GM19099 (cell line): ENCODE results near the gene DHX16.
A peak's percentile ranks its signal among the peaks of the same experiment; 100 is the strongest.

Experiments used
- POLR2A ChIP-seq: IDR thresholded peaks from 3 replicates; pipeline ENCODE4 v1.6.1; 2011; ENCODE audit warnings: low read depth; ENCODE audit not compliant: insufficient read length; ENCODE audit errors: extremely low read depth

The DHX16 gene

DNA sequence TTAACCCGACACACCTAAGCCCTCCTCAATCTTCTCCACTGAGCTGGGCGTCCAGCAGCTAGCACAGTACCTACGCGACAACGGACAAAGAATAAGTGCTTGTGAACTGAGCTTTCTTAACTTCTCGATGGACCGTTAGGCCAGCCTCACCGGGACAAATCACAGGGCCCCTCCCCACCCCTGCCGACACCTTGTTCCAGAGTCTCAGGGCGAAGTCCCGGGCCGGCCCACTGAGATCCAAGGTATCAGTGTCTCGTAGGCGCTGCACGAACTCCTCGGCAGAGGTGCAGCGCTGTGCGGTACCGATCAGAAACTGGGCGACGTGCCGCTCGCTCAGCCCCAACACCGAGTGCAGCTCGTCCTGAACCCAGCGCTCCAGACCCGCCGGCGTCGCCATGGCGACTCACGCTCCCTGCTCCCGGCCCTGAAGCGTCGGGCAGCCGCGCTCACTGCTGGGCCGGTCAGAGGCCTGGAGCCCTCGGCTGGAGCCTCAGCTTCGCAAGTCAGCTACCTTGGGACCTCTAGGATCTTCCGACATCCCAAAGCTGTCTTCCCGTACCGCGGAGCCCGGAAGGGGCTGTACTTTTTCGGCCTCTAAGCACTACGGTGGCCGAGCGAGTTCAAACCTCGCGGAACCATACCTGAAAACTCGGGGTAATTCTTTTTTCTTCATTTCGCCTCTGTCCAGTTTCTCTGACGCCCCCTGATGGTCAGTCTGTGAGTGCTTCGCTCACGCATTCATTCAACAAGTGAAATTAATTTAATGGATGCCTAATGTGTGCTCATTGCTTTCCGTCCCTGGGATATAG is at the start of gene DHX16:
Gene DHX16 (minus strand): TSS at position 562 of the 809 bp plus-strand sequence. CDS start 165 bp downstream, at position 397.
- TF ChIP-seq POLR2A, result peak; percentile 75

DNA sequence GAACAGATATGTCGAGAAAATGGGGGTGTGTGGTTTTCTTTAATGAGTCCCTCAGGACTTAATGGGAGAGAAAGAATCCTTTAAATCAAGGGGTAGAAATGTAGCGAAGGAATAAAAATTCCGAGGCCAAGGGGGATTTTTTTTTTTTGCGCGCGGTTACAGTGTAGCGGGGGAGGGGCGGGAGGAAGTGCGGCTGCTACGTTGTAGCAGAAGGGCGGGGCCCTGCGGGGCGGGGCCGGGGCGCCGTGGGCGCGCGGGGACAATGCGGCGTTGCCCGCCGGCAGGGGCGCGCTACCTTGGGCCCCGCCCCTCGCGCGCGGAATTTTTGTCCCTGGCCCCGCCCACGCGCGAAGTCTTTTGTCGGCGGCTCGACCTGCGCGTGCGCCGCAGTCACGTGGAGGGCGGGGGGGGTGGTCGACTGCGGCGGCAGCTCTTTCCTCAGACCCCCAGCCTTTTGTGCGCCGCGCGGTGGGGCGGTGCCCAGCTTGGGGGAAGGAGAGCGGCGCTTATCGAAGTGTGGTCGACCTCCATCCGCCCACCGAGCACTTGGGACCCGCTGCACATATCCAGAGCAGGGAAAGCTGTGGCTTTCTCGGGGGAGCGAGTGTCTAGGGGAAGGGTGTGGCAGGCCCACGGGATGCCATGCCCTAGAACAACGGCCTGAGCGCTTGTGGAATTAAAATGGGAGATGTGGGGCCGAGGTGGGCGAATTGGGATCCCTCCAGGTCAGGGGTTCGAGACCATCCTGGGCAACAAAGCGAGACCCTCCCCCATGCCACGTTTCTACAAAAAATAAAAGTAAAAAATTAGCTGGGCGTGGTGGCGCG is 48.6 kb upstream of the DHX16 start:
- TF ChIP-seq POLR2A, result peak; percentile 74

DNA sequence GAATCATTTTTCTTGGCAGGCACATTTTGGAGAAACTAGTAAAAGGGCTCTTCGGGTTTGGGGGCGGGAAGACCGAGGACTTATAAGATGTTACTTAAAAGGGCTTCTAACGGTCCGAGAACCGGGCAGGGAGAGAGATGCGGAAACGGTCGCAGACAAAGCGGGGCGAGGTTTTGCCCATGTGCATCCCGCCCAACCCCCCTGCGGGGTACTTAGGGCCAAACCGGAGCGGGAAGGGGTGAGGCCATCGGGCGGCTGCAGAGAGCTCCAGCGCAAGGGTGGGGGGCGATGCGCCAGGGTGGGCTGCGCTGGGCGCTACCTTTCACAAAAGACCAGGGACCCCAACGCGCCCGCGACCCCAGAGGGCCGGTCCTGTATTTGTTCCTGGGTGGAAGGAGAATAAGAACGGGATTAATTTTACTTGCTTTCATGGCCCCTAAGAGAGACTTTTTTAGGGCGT is 48.0 kb upstream of the DHX16 start:
- no peak for TF ChIP-seq POLR2A

DNA sequence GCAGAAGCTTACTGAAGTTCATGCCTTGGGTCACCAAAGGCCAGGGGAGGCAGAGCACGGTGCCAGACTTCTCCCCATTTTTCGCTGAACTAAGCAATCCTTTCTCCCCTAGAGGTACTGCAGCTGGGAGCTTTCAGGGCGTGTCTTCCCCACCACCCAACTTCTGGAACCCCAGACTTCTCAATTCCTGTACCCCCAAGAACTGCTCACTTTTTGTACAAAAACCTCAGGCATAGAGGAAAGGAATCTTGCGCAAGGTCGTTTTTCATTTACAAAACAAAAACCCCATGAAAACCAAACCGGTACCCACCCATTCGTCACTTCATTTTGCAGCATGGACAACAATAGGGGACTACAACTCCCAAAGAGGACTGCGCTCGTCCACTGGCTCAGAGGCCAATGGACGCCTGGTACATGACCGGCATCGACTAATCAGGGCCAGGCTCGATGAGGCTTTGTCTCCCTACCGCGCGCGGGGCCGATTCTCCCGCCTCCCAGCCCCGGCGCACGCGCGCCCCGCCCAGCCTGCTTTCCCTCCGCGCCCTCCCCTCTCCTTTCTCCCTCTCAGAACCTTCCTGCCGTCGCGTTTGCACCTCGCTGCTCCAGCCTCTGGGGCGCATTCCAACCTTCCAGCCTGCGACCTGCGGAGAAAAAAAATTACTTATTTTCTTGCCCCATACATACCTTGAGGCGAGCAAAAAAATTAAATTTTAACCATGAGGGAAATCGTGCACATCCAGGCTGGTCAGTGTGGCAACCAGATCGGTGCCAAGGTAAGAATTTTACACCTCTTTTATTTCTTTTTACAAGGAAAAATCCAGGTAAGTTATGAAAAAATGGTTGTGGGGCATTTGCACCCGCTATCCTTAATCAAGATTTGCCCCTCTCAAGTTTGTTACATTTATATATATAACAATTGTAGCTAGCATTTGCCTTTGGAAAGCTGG is 47.3 kb upstream of the DHX16 start, which contains the start of gene TUBB:
Gene TUBB (plus strand): TSS at position 562 of the 947 bp plus-strand sequence. CDS start 155 bp downstream, at position 717.
- TF ChIP-seq POLR2A, result peak; percentile 91

- no peak for TF ChIP-seq POLR2A
Observed at GRCh38 chr6:30719356-30719755, 46.5 kb upstream of the DHX16 start.

GRCh38 chr6:30717129-30717844 is 44.5 kb upstream of the DHX16 start, which contains the start of gene MDC1:
Gene MDC1 (minus strand): TSS chr6:30717281. CDS start chr6:30715175, 2,106 bp downstream.
- TF ChIP-seq POLR2A, result peak; percentile 93

GRCh38 chr6:30716879-30717128 is 44.0 kb upstream of the DHX16 start:
- TF ChIP-seq POLR2A, result no peak

GRCh38 chr6:30714263-30714662 is 41.5 kb upstream of the DHX16 start:
- no peak for TF ChIP-seq POLR2A

DNA sequence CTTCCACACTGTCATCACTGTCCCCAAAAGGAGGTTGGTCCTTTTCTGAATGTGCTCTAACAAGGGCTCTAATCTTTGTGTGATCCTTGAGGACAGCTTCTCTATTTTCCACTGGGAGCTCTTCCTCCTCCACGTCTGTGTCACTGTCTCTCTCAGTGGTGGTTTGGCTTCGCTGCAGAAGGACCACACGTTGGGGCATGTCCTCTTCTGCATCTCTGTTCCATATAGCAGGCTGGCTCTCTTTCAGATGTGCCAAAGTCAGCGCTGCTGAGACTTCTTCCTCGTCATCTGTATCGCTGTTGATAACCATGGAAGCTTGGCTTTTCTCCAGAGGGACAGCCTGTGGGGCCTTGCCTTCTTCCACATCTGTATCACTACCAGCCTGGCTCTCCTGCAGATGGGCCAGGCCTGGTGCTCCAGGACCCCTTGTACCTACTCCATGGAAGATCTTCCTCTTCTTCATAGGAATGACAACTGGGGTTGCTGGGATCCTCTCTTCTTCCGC is 39.7 kb upstream of the DHX16 start:
- no peak for TF ChIP-seq POLR2A

GRCh38 chr6:30711758-30712380 is 39.1 kb upstream of the DHX16 start:
- TF ChIP-seq POLR2A, result peak; percentile 25

GRCh38 chr6:30709101-30709868 is 36.5 kb upstream of the DHX16 start:
- no peak for TF ChIP-seq POLR2A

DNA sequence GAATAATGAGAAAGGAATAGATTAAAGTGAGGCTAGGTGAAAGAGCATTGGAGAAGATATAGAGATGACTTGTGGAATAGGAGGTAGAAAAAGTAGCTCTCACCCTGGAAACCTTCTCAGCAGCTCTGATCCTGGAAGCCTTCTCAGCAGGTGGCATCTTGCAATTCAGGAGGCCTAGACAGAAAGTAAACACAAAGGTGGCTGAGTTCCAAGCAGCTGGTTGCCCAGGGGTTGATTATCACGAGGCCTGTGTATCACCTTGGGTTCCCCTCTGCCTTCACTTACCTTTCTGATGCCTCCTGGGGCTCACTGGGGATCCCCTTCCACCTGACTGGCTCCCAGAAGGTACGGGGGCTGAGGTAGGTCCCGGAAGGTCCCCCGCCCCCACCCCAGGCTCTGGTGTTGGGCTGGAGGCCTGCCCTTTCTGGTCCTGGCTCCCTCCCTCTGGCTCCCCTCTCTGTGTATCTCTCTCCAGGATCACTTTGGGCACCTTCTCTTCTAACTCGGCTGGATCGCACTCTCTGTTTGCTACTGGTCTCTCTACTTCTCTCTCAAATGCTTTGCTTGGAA is 34.6 kb upstream of the DHX16 start:
- TF ChIP-seq POLR2A, result no peak

GRCh38 chr6:30705620-30706019 is 32.8 kb upstream of the DHX16 start:
- TF ChIP-seq POLR2A, result no peak

GRCh38 chr6:30703821-30704220 is 31.0 kb upstream of the DHX16 start:
- TF ChIP-seq POLR2A, result no peak
